IPS-20b (cell line): ENCODE results near the gene PRKCI.
"Not testable (repeated sequence)": the region's sequence is repeated elsewhere in the genome, so short reads cannot be mapped to it uniquely, and the experiment has no call there.

Experiments
- H3K27ac ChIP-seq: one replicate; pipeline ENCODE4 v1.5.1; 2013; ENCODE audit warnings: low read length
- H3K27me3 ChIP-seq: 2 replicates; pipeline ENCODE4 v1.6.1; 2013; ENCODE audit warnings: mild to moderate bottlenecking, low read length, inconsistent platforms; ENCODE audit not compliant: insufficient read depth
- H3K36me3 ChIP-seq: 2 replicates; pipeline ENCODE4 v1.6.1; 2013; ENCODE audit warnings: low read depth, mild to moderate bottlenecking, inconsistent platforms, low read length, moderate library complexity; ENCODE audit not compliant: insufficient read depth
- H3K4me1 ChIP-seq: 2 replicates; pipeline ENCODE4 v1.6.1; 2013; ENCODE audit warnings: mild to moderate bottlenecking, control low read depth, inconsistent platforms, low read length, moderate library complexity; ENCODE audit not compliant: insufficient read depth
- H3K4me3 ChIP-seq: 2 replicates; pipeline ENCODE4 v1.5.1; 2013; ENCODE audit warnings: mild to moderate bottlenecking, low read length, inconsistent platforms
- H3K9ac ChIP-seq: 2 replicates; pipeline ENCODE4 v1.6.1; 2013; ENCODE audit warnings: low read depth, mild to moderate bottlenecking, inconsistent platforms, low read length, moderate library complexity
- H3K9me3 ChIP-seq: 2 replicates; pipeline ENCODE4 v1.6.1; 2013; ENCODE audit warnings: mild to moderate bottlenecking, low read depth, low read length, inconsistent platforms; ENCODE audit not compliant: insufficient read depth

The PRKCI gene

DNA sequence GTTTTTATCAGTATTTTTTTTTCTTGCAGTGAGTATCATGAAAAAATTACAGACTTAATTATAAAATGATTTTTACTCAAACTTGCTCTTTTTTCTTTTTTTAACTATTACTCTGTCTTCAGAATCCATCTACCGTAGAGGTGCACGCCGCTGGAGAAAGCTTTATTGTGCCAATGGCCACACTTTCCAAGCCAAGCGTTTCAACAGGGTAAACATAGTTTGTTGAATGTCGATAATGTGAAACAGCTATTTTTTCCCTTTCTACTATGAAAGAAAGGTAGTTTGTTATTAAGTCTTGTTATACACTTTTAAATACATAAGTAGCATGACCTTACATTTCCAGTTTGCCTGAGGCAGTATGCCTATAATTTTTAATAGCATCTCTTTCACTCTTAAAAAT lies 45.6 kb downstream of the PRKCI start:
- Histone ChIP-seq H3K9me3 (no peaks in the 10 kb centered on the region), H3K9ac (no peak overlapping the region), H3K27ac (no peak overlapping the region), H3K4me3 (no peak overlapping the region), H3K4me1 (no peaks in the 10 kb centered on the region), H3K27me3 (no peaks in the 10 kb centered on the region), H3K36me3 (peaks cover 79% of the 10 kb centered on the region)

DNA sequence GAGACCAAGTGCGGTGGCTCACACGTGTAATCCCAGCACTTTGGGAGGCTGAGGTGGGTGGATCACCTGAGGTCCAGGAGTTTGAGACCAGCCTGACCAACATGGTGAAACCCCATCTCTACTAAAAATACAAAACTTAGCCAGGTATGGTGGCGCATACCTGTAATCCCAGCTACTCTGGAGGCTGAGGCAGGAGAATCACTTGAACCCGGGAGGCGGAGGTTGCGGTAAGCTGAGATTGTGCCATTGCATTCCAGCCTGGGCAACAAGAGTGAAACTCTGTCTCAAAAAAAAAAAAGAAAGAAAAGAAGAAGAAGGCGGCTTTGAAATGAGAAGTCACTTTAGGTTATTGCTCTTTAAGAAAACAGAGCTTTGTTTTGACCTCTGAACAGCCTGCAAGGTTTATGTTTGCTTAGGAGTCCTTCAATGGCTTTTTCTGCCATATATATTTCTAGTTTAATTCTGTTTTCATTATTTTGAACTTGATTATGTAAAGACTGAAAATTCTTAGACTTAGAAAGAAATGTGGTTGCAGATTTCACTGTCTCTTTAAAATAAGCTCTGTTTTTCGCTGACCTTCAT lies 47.5 kb downstream of the PRKCI start:
- H3K36me3 ChIP-seq = peaks cover 80% of the 10 kb centered on the region
- H3K27ac ChIP-seq = not testable (repeated sequence)

DNA sequence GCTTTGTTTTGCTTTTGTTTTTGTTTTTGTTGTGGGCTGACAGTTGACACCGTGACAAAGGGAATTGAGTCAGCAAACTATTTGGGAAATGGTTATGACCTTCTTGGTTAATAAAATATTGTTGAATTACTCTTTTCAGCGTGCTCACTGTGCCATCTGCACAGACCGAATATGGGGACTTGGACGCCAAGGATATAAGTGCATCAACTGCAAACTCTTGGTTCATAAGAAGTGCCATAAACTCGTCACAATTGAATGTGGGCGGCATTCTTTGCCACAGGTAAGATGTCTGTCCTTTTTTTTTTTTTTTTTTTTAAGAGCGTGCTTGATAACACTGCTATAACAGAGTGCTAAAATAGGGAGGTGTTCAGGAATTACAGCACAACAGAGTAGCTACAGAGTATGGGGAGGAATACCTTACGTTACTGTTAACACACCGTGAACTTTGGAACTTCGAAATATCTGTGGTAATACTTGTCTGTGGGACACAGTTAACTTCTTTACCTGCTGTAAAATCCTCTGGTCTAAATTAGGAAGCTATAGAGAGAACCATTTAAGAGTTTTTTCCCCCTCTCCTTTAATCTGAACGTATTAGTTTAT lies 48.2 kb downstream of the PRKCI start:
- H3K27ac ChIP-seq = no peak overlapping the region

More for the DNA sequence above, 47.5 kb downstream of the PRKCI start:
- H3K9ac ChIP-seq, H3K9me3 ChIP-seq, H3K4me3 ChIP-seq, H3K27me3 ChIP-seq, H3K4me1 ChIP-seq: not testable (repeated sequence)

DNA sequence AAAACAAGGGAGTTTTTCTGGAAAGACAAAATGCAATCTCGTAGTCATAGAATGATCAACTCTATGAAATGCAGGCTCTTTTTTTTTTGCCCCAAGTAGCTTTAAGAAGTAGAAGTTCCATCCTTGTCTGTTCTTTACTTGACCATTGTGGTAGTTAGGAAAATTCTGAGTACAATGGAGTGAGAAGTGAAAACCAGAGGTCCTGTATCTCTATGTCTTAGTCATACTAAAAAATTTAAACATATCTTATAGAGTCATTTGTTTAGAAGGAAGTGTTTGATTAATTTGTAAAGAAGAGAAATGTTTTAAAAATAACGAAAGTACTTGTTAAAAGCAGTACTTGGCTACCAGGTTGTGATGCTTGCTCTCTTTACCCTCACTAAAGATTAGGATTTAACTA lies 52.4 kb downstream of the PRKCI start:
- peaks cover 93% of the 10 kb centered on the region for H3K36me3 ChIP-seq
- H3K4me1 ChIP-seq = no peaks in the 10 kb centered on the region
- H3K9me3 ChIP-seq = no peaks in the 10 kb centered on the region
- no peak overlapping the region for H3K9ac ChIP-seq
- H3K27me3 ChIP-seq = no peaks in the 10 kb centered on the region
- no peak overlapping the region for H3K4me3 ChIP-seq
- no peak overlapping the region for H3K27ac ChIP-seq

More for the DNA sequence above, 48.2 kb downstream of the PRKCI start:
- no peak overlapping the region for H3K4me3 ChIP-seq
- H3K4me1 ChIP-seq = no peaks in the 10 kb centered on the region
- no peaks in the 10 kb centered on the region for H3K9me3 ChIP-seq
- H3K27me3 ChIP-seq = no peaks in the 10 kb centered on the region
- no peak overlapping the region for H3K9ac ChIP-seq
- peaks cover 79% of the 10 kb centered on the region for H3K36me3 ChIP-seq

DNA sequence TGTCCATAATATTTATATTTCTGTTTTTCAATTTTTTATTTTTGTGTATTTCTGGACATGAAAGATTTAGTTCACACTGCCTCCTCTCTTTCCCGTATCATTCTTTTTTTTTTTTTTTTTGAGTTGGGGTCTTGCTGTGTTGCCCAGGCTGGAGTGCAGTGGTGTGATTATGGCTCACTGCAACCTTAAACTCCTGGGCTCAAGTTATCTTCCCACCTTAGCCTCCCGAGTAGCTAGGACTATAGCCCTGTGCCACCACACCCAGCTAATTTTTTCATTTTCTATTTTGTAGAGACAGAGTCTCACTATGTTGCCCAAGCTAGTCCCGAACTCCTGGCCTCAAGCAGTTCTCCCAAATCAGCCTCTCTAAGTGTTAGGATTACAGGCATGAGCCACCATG lies 53.6 kb downstream of the PRKCI start:
- Histone ChIP-seq H3K36me3 (peaks cover 89% of the 10 kb centered on the region), H3K9me3 (no peaks in the 10 kb centered on the region), H3K9ac (no peak overlapping the region), H3K4me3 (no peak overlapping the region), H3K27me3 (no peaks in the 10 kb centered on the region), H3K4me1 (no peaks in the 10 kb centered on the region), H3K27ac (no peak overlapping the region)

DNA sequence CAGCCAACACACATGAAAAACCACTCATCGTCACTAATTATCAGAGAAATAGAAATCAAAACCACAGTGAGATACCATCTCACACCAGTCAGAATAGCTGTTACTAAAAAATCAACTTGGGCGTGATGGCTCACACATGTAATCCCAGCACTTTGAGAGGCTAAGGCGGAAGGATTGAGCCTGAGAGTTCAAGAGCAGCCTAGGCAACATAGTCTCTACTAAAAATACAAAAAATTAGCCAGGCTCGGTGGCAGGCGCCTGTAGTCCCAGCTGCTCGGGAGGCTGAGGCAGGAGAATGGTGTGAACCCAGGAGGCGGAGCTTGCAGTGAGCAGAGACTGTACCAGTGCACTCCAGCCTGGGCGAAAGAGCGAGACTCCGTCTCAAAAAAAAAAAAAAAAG lies 55.1 kb downstream of the PRKCI start:
- H3K4me3 ChIP-seq, H3K9ac ChIP-seq, H3K27ac ChIP-seq, H3K4me1 ChIP-seq, H3K9me3 ChIP-seq, H3K27me3 ChIP-seq: not testable (repeated sequence)
- H3K36me3 ChIP-seq = peaks cover 89% of the 10 kb centered on the region

DNA sequence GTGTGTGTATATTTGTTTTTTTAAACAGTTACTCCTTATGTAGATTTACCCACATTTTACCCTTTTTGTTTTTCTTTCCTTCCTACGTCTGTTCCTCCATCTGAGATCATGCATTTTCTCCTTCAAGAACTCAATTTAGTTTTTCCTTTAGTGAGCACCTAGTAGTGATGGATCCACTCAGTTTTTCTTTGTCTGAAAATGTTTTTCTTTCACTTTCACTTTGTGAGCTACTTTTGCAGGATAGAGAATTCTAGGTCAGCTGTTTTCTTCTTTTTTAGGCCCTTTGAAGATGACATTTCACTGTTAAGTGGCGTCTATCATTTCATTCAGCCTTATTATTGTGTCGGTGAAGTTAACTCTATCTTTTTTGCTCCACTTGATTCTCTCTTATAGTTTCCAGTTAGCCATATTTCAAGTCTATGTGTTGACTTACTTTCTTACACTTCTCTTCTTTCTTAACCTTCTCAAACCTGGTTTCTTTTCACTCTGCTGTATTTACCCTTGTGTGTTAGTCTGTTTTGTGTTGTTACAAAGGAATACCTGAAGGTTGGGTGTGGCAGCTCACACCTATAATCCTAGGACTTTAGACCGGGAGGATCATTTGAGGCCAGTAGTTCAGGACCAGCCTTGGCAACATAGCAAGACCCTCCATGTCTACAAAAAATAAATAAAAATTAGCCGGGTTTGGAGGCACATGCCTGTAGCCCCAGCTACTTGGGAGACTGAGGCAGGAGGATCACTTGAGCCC lies 55.8 kb downstream of the PRKCI start:
- Histone ChIP-seq H3K27me3 (no peaks in the 10 kb centered on the region), H3K36me3 (peaks cover 86% of the 10 kb centered on the region), H3K4me1 (no peaks in the 10 kb centered on the region), H3K9ac (no peak overlapping the region), H3K9me3 (no peaks in the 10 kb centered on the region), H3K27ac (no peak overlapping the region), H3K4me3 (no peak overlapping the region)

DNA sequence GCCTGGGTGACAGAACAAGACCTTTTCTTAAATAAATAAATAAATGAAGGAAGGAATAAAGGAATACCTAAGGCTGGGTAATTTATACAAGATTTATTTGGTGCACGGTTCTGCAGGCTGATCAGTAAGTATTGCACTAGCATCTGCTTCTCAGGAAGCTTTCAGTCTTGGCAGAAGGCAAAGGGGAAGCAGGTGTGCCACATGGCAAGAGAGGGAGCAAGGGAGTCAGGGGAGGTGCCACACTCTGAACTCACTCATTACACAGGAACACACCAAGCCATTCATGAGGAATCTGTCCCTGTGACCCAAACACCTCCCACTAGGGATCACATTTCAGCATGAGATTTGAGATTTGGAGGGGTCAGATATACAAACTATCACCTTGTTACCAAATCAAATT lies 56.4 kb downstream of the PRKCI start:
- no peak overlapping the region for H3K4me3 ChIP-seq
- H3K4me1 ChIP-seq = no peaks in the 10 kb centered on the region
- no peaks in the 10 kb centered on the region for H3K9me3 ChIP-seq
- no peak overlapping the region for H3K9ac ChIP-seq
- peaks cover 84% of the 10 kb centered on the region for H3K36me3 ChIP-seq
- H3K27ac ChIP-seq = no peak overlapping the region
- H3K27me3 ChIP-seq = no peaks in the 10 kb centered on the region

DNA sequence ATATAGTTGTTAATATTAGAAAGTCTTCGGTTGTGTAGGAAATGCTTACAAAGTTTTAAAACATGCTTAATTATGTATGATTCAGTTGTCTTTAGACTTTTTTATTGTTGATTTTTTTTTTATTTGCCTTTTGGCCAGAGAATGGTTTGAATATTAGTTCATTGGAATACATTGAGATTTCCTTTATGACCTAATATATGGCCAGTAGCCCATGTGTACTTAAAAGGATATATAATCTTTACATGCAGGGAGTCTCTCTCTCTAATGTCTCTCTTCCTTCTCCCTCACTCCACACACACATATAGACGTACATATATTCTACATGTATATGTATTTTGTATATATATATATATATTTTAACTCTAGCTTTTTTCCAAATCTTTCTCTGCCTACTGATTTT lies 68.0 kb downstream of the PRKCI start:
- Histone ChIP-seq H3K9me3 (no peaks in the 10 kb centered on the region), H3K27ac (no peak overlapping the region), H3K27me3 (no peaks in the 10 kb centered on the region), H3K9ac (no peak overlapping the region), H3K4me3 (no peak overlapping the region), H3K4me1 (no peaks in the 10 kb centered on the region), H3K36me3 (peaks cover 44% of the 10 kb centered on the region)

DNA sequence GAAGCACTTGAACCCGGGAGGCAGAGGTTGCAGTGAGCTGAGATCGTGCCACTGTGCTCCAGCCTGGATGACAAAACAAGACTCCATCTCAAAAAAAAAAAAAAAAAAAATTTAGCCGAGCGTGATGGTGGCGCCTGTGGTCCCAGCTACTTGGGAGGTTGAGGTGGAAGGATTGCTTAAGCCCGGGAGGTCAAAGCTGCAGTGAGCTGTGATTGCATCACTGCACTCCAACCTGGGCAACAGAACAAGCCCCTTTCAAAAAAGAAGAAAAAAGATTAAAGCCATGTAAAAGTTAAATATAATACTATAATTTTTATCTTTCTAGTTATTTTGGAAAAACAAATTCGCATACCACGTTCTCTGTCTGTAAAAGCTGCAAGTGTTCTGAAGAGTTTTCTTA lies 73.4 kb downstream of the PRKCI start:
- Histone ChIP-seq H3K9me3 (no peaks in the 10 kb centered on the region), H3K4me1 (no peaks in the 10 kb centered on the region), H3K9ac (no peak overlapping the region), H3K4me3 (no peak overlapping the region), H3K27ac (no peak overlapping the region), H3K36me3 (peaks cover 62% of the 10 kb centered on the region), H3K27me3 (no peaks in the 10 kb centered on the region)

DNA sequence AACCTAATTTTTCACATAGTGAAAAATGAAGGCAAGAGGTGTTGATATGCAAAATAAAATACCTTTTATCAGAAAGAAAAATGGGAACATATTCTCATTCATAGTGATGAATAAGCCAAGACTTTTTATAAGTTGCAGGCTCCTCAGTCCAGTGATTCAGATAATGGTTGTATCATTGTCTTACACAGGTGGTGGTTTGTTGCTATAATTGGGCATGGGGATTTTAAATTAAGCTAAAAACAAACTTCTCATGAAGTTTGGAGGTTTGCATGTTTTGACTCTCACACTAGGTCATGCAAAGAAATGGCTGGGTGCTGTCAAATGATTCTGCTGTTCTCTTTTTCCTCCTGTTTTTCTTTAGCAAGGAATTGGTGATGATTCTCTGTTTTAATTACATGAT lies 74.5 kb downstream of the PRKCI start:
- no peaks in the 10 kb centered on the region for H3K9me3 ChIP-seq
- peaks cover 71% of the 10 kb centered on the region for H3K36me3 ChIP-seq
- H3K9ac ChIP-seq = no peak overlapping the region
- H3K4me3 ChIP-seq = no peak overlapping the region
- H3K27me3 ChIP-seq = no peaks in the 10 kb centered on the region
- no peaks in the 10 kb centered on the region for H3K4me1 ChIP-seq
- no peak overlapping the region for H3K27ac ChIP-seq

DNA sequence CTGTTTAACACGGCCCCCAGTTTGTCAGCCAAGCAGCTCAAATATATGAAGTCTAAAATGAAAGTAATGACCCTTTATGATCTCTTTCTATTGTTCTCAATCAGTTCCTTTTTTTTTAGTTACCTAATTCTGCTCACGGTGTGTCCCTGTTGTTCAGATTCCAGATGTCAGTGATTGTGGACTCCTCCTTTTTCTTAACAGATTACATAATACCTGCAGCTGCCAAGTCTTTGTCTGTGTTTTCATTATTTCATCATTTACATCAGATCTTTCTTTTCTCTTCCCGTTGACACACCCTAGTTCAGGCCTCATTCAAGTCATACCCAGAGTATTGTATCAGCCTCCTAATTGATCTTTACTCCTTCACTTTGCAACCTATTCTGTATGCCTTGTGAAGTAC lies 79.2 kb downstream of the PRKCI start:
- Histone ChIP-seq H3K9ac (no peak overlapping the region), H3K27me3 (no peaks in the 10 kb centered on the region), H3K4me1 (no peaks in the 10 kb centered on the region), H3K27ac (no peak overlapping the region), H3K4me3 (no peak overlapping the region), H3K36me3 (peaks cover 74% of the 10 kb centered on the region), H3K9me3 (no peaks in the 10 kb centered on the region)
